ENCODE results near the gene GRK3. TPM values are rescaled to one million over a fixed set of nuclear protein-coding genes. Genes with fewer than 3 reads are reported as not detected.
A peak's percentile ranks its signal among the peaks of the same experiment; 100 is the strongest.

The GRK3 gene
- polyA plus RNA-seq, 1 donor = 10.2 TPM

- DNase-seq = no peak
These were observed 95.9 kb downstream of the GRK3 start for GRCh38 chr22:25660336-25660735.

- DNase-seq = no peak
These were observed 96.6 kb downstream of the GRK3 start for GRCh38 chr22:25661073-25661472.

DNA sequence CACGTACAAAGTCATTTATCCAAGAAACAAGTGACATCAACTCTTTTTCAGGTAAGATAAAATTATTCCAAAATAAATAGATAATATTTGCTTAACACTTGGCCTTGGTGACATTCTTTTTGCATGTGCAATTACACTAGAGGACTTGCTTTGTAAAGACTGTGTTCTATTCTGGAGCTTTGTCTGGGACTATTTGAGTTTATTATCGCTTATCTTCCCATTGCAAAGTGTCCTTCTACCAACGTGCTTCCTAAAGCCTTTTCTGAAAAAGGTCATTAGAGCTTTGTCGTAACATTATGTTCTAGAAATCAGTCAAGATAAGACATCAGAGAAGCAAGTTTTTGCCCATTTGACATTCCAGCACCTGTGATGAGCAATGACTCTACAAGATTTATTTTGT lies 99.2 kb downstream of the GRK3 start:
- DNase-seq = no peak

DNA sequence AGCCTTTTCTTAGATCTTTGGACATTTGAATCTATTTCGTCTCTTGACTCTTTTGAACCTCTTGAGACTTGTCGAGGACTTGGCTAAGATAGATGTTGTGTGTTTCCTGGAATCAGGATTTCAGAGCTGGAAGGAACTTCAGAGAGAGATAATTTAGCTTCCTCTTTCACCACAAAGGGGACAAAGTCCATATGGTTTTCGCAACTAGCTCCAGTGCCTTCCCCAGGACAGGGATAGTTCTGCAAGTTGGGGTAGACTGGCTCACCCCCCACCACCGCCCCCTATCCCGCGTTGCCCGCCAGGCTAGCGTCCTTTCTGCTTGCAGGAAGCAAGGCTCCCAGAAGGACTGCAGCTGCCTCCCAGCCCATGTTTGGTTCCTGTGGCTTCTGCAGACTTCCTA lies 101.8 kb downstream of the GRK3 start:
- peak; percentile 33 for DNase-seq

DNA sequence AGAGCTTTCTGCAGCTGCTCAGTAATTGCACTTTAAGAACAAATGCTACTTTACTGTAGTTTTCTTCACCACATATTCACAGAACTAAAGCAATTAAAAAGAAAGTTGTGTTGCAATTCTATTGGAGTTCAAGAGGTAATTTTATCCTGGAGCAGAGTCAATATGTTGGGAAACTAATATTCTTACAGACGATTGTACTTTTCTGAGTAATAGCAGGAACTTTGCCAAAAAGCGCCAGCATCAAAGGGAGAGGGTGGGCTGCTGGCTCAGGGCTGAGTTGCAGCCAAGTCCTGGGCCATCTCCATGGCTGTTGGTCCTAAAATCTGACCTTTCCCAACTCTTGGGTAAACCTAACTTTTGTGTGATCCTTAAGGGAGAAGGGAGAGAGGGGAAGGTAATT lies 104.0 kb downstream of the GRK3 start:
- DNase-seq = no peak

DNA sequence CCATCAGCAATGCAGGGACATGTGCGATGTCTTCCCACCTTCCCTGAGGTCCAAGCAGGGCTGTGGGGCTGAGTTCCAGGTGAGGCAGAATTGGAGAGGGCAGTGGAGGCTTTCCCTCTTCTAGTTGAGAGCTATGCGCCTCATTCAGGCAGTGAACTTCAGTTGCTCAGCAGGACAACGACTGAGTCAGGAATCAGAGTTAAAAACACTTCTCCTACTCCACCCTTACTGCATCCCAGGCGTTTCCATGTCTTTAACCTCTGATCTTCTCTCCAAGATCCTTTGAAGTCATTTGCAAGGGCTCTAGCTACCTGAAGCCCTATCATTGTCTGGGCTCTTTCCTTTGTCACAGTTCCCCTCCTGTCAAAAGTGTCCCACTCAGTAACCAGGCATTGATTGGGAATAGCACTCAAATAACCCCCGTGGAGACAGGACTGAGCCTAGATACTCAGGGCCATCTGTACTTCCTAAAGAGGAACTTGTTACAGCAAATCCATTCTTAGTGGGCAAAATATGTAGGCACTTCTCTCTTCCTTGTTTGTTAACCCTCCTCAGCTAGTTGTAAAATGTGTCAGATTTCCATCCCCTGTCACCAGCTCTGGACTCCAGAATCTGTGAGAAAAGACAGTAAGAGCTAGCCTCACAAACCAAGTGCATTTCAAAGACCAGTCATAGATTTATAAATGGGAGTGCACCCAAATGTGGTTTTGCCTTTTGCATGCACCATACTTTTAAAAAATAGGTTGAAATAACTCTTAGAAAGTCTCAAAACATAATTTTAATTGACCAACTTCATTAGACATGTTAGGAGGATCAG lies 105.0 kb downstream of the GRK3 start:
- DNase-seq = no peak

- DNase-seq = no peak
These were observed 105.6 kb downstream of the GRK3 start for GRCh38 chr22:25670070-25670461.

GRCh38 chr22:25672289-25673084 lies 108.0 kb downstream of the GRK3 start:
- no peak for DNase-seq

- DNase-seq = no peak
These were observed 109.2 kb downstream of the GRK3 start for GRCh38 chr22:25673713-25674112.

GRCh38 chr22:25677631-25678030 lies 113.2 kb downstream of the GRK3 start:
- DNase-seq = no peak

- no peak for DNase-seq
These were observed 115.6 kb downstream of the GRK3 start for GRCh38 chr22:25680051-25680450.

DNA sequence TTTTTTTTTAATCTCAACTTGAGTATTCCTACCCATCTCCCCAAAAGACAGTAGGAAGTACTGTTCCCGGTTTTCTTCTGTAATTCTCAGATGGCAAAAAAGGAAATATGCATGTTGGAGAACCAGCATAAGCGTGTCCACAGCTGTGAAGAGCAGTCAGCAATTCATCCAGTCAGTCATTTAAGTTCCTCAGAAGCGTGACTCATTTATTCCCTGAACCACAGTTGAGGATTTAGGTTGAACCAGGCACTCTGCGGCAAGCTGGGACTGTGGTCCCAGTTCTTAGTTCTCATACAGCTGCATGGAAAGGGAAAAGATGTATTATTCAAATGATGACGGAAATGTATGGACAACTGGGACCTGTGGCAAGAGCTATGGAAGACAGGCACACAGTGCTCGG lies 116.5 kb downstream of the GRK3 start:
- DNase-seq = no peak

GRCh38 chr22:25682109-25682508 lies 117.6 kb downstream of the GRK3 start:
- no peak for DNase-seq

DNA sequence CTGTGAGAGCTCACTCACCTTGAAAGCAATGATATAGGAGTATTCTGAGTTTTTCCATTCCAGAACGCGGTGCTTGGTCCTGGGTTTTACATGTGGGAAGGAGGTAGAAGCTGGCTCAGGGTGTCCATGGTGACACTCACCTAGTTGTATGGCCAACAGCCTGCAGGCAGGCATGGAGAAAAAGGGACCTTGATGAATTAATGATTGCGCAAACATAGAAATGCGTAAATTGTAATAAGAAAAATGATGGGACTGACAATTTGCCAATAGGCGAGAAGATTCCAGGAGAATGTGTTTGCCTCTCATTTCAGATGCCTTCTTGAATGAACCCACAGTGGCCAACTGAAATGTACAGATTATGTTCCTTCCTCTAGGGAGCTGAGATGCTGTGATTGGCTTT lies 124.2 kb downstream of the GRK3 start:
- DNase-seq = no peak

DNA sequence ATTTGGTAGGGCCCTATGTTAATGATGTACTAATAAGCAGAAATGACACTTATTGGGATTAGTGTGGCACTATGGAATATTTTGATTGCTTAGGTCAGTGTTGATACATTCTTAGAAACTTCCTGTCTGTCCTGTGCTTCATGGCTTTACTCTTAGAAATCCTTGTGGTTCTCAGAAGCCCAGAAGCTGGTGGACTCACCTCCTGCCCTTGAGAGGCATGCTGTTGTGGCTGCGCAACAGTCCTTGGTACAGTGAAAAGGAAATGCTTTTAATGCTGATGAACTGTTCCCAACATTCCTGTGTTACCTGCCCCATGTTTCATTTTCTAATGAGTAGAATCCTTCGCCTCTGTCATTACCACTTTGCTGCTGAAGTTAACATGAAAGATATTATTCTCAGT lies 125.2 kb downstream of the GRK3 start:
- DNase-seq = no peak

DNA sequence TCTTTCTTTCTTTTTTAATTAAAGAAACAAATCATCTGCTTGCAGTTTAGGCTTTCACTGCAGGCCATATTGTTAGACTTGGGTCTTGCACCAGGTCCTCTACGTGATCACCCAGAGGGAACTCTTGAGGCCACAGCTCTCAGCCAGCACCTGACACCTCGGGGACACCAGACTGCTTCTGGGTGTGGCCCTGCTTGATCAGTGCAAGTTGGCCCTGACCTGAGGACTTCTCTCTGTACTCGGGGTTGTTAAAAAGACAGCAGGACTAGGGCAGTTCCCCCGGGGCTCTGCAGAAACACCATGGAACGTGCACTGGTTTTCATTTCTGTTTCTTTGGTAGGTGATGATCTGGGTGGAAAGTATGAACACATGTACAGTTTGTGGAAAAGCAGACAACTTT lies 126.3 kb downstream of the GRK3 start:
- DNase-seq = no peak

- DNase-seq = no peak
These were observed 128.2 kb downstream of the GRK3 start for GRCh38 chr22:25692397-25693267.

DNA sequence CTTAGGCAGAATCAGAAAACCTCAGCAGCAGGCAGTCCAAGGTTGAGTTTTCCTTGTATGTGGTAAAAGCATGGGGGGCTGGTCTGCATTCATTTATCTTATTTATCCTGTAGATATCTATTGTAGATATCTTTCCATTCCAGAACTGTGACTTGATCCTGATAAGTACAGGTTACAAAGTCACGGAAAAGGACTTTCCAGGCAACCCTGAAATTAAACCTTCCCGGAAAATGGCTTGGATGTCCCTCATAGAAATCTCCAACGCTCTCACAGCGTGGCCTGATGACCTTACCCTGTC lies 128.7 kb downstream of the GRK3 start:
- DNase-seq = no peak

DNA sequence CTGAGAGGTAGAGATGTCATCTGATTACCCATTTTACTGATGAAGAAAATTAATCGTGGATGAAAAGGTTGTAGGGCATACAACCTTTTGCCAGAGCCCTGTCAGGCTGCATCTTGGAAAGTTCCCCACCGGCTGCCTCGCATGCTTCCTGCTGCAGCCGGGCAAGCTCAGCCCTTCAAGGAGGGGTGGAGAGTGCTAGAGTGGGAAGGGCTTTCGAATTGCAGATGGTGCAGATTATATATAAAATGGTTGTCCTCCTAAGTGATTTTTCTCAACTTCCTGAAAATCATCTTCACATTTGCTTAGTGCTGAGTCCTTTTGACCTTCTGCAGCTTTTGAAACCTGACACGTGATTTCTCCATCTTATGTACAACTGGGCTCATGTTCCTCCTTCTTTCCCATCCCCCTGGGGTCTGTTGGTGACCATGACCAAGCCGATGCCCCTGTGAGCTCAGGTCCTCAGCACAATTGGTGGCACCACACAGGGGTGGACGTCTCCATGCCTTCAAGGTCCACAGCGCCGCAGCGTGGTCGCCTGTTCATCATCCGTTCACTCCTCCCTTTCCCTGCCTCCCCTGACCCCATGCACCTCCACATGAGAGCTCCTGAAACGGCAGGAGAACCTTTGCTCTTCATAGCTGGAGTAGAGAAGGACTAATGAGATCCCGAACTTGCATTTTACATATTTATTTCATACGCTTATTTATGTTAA lies 129.9 kb downstream of the GRK3 start:
- no peak for DNase-seq

- DNase-seq = no peak
These were observed 130.7 kb downstream of the GRK3 start for GRCh38 chr22:25695146-25695545.

- DNase-seq = no peak
These were observed 132.3 kb downstream of the GRK3 start for GRCh38 chr22:25696763-25697162.

- DNase-seq = no peak
These were observed 132.7 kb downstream of the GRK3 start for GRCh38 chr22:25697181-25697664.
